Measurements from ENCODE around the gene CDC42EP5. TPM values are rescaled to one million over a fixed set of nuclear protein-coding genes. Genes with fewer than 3 reads are reported as not detected.

Gene CDC42EP5
- total RNA-seq, 1 donor from 2014 or later = 153 TPM

GRCh38 chr19:54481326-54481930 is 8.3 kb upstream of the CDC42EP5 start:
- H3K27me3 ChIP-seq = no peaks in the 10 kb centered on the region
- H3K4me1 ChIP-seq = no peaks in the 10 kb centered on the region
- peak in 2 of 3 experiments; percentile 55 to 66 for TF ChIP-seq CTCF (IDR thresholded peaks at IDR 0.05)
- DNase-seq (ENCODE audit: low spot score in 2 of 2) = no peak
- H3K4me3 ChIP-seq = no peak overlapping the region
- intact Hi-C loops (cut with DNase I) = loop anchor here (5.0 kb wide), 1 partner anchor 196 kb away; no protein-coding TSS in a partner anchor
- no peaks in the 10 kb centered on the region for H3K36me3 ChIP-seq
- H3K9me3 ChIP-seq = no peaks in the 10 kb centered on the region
- no peak overlapping the region for H3K27ac ChIP-seq

GRCh38 chr19:54480051-54480450 is 7.0 kb upstream of the CDC42EP5 start:
- H3K36me3 ChIP-seq = no peaks in the 10 kb centered on the region
- DNase-seq (ENCODE audit: low spot score in 2 of 2) = no peak
- no peak overlapping the region for H3K4me3 ChIP-seq
- no peaks in the 10 kb centered on the region for H3K4me1 ChIP-seq
- no peak for TF ChIP-seq CTCF (IDR thresholded peaks at IDR 0.05)
- no peak overlapping the region for H3K27ac ChIP-seq
- intact Hi-C loops (cut with DNase I) = loop anchor here (5.0 kb wide), 1 partner anchor 197 kb away; no protein-coding TSS in a partner anchor
- no peaks in the 10 kb centered on the region for H3K27me3 ChIP-seq
- no peaks in the 10 kb centered on the region for H3K9me3 ChIP-seq

- Histone ChIP-seq H3K4me1 (peaks cover 0 to 1% of the 10 kb centered on the region in 2 donors), H3K27me3 (no peaks in the 10 kb centered on the region), H3K36me3 (no peaks in the 10 kb centered on the region), H3K4me3 (no peak overlapping the region), H3K9me3 (no peaks in the 10 kb centered on the region), H3K27ac (no peak overlapping the region)
- intact Hi-C loops (cut with DNase I) = loop anchor here (10.0 kb wide), 1 partner anchor 636 kb away; the partner anchor contains the start of gene PPP1R12C
- no peak for DNase-seq (ENCODE audit: low spot score in 2 of 2)
- peak; percentile 11 to 61 (median 37) for TF ChIP-seq CTCF (IDR thresholded peaks at IDR 0.05)
Measured at GRCh38 chr19:54478677-54479266, 5.7 kb upstream of the CDC42EP5 start.

GRCh38 chr19:54477650-54478049 is 4.6 kb upstream of the CDC42EP5 start:
- no peak for TF ChIP-seq CTCF (IDR thresholded peaks at IDR 0.05)
- H3K4me1 ChIP-seq = peaks cover 0 to 5% of the 10 kb centered on the region in 2 donors
- H3K36me3 ChIP-seq = no peaks in the 10 kb centered on the region
- H3K27ac ChIP-seq = no peak overlapping the region
- H3K27me3 ChIP-seq = no peaks in the 10 kb centered on the region
- no peak overlapping the region for H3K4me3 ChIP-seq
- no peaks in the 10 kb centered on the region for H3K9me3 ChIP-seq
- DNase-seq (ENCODE audit: low spot score in 2 of 2) = no peak
- intact Hi-C loops (cut with DNase I) = loop anchor here (10.0 kb wide), 1 partner anchor 637 kb away; the partner anchor contains the start of gene PPP1R12C

GRCh38 chr19:54475706-54476105 is 2.6 kb upstream of the CDC42EP5 start:
- intact Hi-C loops (cut with DNase I) = loop anchor here (10.0 kb wide), 1 partner anchor 639 kb away; the partner anchor contains the start of gene PPP1R12C
- Histone ChIP-seq H3K27ac (no peak overlapping the region), H3K4me3 (no peak overlapping the region), H3K4me1 (peaks cover 0 to 12% of the 10 kb centered on the region in 2 donors), H3K27me3 (no peaks in the 10 kb centered on the region), H3K9me3 (no peaks in the 10 kb centered on the region), H3K36me3 (no peaks in the 10 kb centered on the region)
- DNase-seq (ENCODE audit: low spot score in 2 of 2) = no peak
- TF ChIP-seq CTCF (IDR thresholded peaks at IDR 0.05) = no peak

Measured in ascending aorta (tissue), 2 donors.